Peyer's patch (tissue), 4 donors: ENCODE results near the gene TLX2.

ENCODE experiments used
- CTCF ChIP-seq, 6 experiments: fragments of 450-650 bp in 4 of 6; fragments of 200-600 bp in 2 of 6; sonication (generic) in 1 of 6; IDR thresholded peaks; one replicate each; pipeline ENCODE4 v1.5.1; 2017 to 2019; ENCODE audit warnings: antibody characterized with exemption in 6 of 6, mild to moderate bottlenecking in 3 of 6, moderate library complexity in 1 of 6
- POLR2A ChIP-seq, 2 donors: fragments of 450-650 bp; IDR thresholded peaks; one replicate each; pipeline ENCODE4 v1.5.1; 2017; ENCODE audit warnings: antibody characterized with exemption in 2 of 2, mild to moderate bottlenecking in 2 of 2, moderate library complexity in 2 of 2

GRCh38 chr2:74510272-74510671, 4.0 kb upstream of the TLX2 start:
- no peak for TF ChIP-seq CTCF (IDR thresholded peaks at IDR 0.05)
- TF ChIP-seq POLR2A (IDR thresholded peaks at IDR 0.05), result no peak
